ENCODE results near the gene DOK6. TPM values are rescaled to one million over a fixed set of nuclear protein-coding genes. Genes with fewer than 3 reads are reported as not detected.

The DOK6 gene
- total RNA-seq, 1 experiment from 2014 or later, result 4.1 TPM

DNA sequence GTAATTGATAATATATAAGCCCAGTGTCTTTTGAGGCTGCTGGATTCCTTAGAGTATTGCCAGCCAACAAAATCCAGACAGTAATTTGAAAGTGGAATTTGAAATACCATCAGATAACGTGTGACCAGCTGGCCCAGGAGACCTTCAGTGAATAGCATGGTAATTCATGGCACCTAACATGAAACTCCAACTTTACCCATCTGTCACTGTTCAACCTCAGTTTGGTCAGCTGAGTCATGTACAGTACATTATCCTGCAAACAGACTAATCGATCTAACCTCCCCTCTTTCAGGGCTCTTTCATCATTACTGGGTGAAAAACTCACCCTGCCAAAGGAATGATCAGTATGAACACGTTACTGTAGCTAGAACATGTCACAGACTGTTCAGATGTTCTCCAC is 230.6 kb downstream of the DOK6 start:
- DNase-seq (ENCODE audit: low spot score), result no peak
- no peak for ATAC-seq
- 0 out of 2 replicates have a peak, but pooled peaks have one; percentile 35 for TF ChIP-seq GABPB1 (CRISPR knock-in tag; IDR thresholded peaks at IDR 0.05)
- no peak for TF ChIP-seq PRRX2 (CRISPR knock-in tag; IDR thresholded peaks at IDR 0.05)
- TF ChIP-seq, protein P1, sequence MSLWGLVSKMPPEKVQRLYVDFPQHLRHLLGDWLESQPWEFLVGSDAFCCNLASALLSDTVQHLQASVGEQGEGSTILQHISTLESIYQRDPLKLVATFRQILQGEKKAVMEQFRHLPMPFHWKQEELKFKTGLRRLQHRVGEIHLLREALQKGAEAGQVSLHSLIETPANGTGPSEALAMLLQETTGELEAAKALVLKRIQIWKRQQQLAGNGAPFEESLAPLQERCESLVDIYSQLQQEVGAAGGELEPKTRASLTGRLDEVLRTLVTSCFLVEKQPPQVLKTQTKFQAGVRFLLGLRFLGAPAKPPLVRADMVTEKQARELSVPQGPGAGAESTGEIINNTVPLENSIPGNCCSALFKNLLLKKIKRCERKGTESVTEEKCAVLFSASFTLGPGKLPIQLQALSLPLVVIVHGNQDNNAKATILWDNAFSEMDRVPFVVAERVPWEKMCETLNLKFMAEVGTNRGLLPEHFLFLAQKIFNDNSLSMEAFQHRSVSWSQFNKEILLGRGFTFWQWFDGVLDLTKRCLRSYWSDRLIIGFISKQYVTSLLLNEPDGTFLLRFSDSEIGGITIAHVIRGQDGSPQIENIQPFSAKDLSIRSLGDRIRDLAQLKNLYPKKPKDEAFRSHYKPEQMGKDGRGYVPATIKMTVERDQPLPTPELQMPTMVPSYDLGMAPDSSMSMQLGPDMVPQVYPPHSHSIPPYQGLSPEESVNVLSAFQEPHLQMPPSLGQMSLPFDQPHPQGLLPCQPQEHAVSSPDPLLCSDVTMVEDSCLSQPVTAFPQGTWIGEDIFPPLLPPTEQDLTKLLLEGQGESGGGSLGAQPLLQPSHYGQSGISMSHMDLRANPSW (CRISPR knock-in tag; conservative IDR thresholded peaks at IDR 0.05; ENCODE audit: low read depth), result no peak
- H3K27me3 Mint-ChIP-seq (ENCODE audit: low read depth), result no peaks in the 10 kb centered on the region
- ChIA-PET POLR2A (no interaction called here), CTCF (no interaction called here)
- H3K27ac Mint-ChIP-seq, result no peak overlapping the region
- H3K9me3 Mint-ChIP-seq, result 0 out of 2 replicates have a peak, but pooled peaks cover 3% of the 10 kb centered on the region
- H3K4me3 Mint-ChIP-seq, result no peak overlapping the region
- H3K4me1 Mint-ChIP-seq, result peaks cover 8% of the 10 kb centered on the region
- no peaks in the 10 kb centered on the region for H3K36me3 Mint-ChIP-seq

DNA sequence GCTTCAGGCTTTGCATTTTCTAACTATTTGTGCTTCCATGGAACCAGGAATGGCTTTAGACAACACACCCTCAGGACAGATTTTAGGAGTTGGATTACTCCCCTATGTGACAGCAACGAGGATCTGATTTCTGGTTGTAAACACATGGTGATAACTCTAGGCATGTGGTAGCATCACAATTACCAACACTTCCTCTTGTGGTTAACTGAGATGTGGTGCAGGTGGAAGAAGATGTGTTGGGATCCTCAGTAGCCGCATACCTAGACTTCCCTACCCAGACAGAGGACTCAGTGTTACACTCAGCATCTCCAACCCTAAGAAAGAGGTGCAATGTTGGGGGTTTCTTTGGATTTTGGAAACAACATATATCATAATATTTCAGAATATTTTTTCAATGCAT is 234.8 kb downstream of the DOK6 start:
- CTCF ChIA-PET, result no interaction called here
- Mint-ChIP-seq H3K4me3 (no peak overlapping the region), H3K27ac (no peak overlapping the region), H3K27me3 (ENCODE audit: low read depth) (no peaks in the 10 kb centered on the region), H3K9me3 (no peaks in the 10 kb centered on the region), H3K4me1 (peaks cover 14% of the 10 kb centered on the region), H3K36me3 (no peaks in the 10 kb centered on the region)
- DNase-seq (ENCODE audit: low spot score), result no peak
- ATAC-seq, result no peak
- TF ChIP-seq, protein P2, sequence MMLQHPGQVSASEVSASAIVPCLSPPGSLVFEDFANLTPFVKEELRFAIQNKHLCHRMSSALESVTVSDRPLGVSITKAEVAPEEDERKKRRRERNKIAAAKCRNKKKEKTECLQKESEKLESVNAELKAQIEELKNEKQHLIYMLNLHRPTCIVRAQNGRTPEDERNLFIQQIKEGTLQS (CRISPR knock-in tag; conservative IDR thresholded peaks at IDR 0.05), result no peak
- no peak for TF ChIP-seq ZNF423 (CRISPR knock-in tag; IDR thresholded peaks at IDR 0.05)
- POLR2A ChIA-PET, result no interaction called here

DNA sequence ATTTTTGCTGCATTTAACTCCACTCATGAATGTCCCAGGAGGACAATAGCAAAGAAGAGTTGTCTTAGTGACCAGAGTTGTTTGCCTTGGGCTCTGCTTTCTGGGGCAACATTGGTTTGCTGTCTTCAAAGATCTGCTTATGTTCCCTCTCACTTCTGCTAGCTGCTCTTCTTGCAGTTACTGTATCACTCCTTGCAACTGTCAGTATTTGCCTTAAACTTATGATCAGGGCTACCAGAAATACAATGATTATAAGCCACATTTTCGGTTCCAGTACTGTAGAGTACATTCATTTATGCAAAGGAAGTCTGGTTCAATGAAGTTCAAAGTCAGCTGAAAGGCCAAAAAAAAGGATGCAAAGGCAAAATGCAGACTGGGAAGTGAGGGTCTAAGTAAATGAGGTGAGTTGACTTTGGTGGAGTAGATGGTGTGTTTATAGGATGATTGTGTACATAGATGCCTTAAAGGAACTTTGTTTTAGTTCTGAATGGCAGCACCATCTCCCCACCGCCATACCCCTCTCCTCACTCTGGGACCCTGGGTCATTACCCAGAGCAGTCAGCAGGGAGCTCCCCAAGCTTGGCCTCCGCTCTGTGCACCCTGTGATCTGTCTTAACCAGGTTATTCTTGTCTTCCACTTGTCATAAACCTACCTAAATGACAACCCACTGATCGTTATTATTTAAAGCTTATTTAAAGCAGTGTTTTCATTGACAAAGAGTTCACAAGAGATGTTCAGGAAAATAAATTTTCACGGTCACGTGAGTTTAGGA is 236.0 kb downstream of the DOK6 start:
- no peak overlapping the region for H3K27ac Mint-ChIP-seq
- peak; percentile 100 for ATAC-seq
- H3K9me3 Mint-ChIP-seq, result no peaks in the 10 kb centered on the region
- H3K27me3 Mint-ChIP-seq (ENCODE audit: low read depth), result no peaks in the 10 kb centered on the region
- TF ChIP-seq HMGA2 (CRISPR knock-in tag; IDR thresholded peaks at IDR 0.05) (no peak), FOXK1 (CRISPR knock-in tag; IDR thresholded peaks at IDR 0.05) (no peak), GABPB1 (CRISPR knock-in tag; IDR thresholded peaks at IDR 0.05) (no peak), ESRRA (CRISPR knock-in tag; IDR thresholded peaks at IDR 0.05; ENCODE audit: borderline replicate concordance) (no peak), NFE2L1 (CRISPR knock-in tag; IDR thresholded peaks at IDR 0.05) (no peak)
- peaks cover 14% of the 10 kb centered on the region for H3K4me1 Mint-ChIP-seq
- ChIA-PET CTCF (interaction anchor here (0.9 to 1.7 kb wide), 3 partner anchors 121 to 449 kb away, joined by 3 to 6 read pairs (median 4); no protein-coding TSS in a partner anchor), POLR2A (no interaction called here)
- DNase-seq (ENCODE audit: low spot score), result peak; percentile 56
- no peaks in the 10 kb centered on the region for H3K36me3 Mint-ChIP-seq
- no peak overlapping the region for H3K4me3 Mint-ChIP-seq

DNA sequence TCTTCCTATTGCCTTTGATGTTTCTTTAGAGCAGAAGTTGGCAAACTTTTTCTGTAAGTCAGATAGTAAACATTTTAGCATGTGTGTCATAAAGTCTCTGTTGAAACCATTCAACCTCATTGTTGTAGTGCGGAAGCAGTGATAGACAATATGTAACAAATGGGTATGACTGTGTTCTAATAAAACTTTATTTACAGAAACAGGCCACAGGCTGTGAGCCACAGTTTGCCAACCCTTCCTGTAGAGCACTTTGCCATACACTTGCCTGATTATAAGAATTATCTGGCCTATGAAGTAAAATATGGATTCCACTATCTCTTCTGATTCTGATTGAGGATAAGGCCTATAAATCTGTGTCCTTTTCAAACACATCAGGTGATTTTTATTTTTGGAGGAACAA is 237.4 kb downstream of the DOK6 start:
- Mint-ChIP-seq H3K27ac (no peak overlapping the region), H3K36me3 (no peaks in the 10 kb centered on the region), H3K4me1 (peaks cover 14% of the 10 kb centered on the region), H3K4me3 (no peak overlapping the region), H3K27me3 (ENCODE audit: low read depth) (no peaks in the 10 kb centered on the region), H3K9me3 (no peaks in the 10 kb centered on the region)
- POLR2A ChIA-PET, result no interaction called here
- ATAC-seq (no peak), DNase-seq (ENCODE audit: low spot score) (no peak)
- CTCF ChIA-PET, result interaction anchor here (1.7 kb wide), 1 partner anchor 448 kb away, joined by 6 read pairs; no protein-coding TSS in a partner anchor
- TF ChIP-seq IRF2 (CRISPR knock-in tag; IDR thresholded peaks at IDR 0.05; ENCODE audit: borderline replicate concordance, low read depth) (no peak), NFATC4 (CRISPR knock-in tag; IDR thresholded peaks at IDR 0.05) (no peak), GTF2I (CRISPR knock-in tag; conservative IDR thresholded peaks at IDR 0.05) (no peak), JUN (CRISPR knock-in tag; IDR thresholded peaks at IDR 0.05) (no peak), NR2C2 (CRISPR knock-in tag; IDR thresholded peaks at IDR 0.05) (no peak)
- TF ChIP-seq, protein P3, sequence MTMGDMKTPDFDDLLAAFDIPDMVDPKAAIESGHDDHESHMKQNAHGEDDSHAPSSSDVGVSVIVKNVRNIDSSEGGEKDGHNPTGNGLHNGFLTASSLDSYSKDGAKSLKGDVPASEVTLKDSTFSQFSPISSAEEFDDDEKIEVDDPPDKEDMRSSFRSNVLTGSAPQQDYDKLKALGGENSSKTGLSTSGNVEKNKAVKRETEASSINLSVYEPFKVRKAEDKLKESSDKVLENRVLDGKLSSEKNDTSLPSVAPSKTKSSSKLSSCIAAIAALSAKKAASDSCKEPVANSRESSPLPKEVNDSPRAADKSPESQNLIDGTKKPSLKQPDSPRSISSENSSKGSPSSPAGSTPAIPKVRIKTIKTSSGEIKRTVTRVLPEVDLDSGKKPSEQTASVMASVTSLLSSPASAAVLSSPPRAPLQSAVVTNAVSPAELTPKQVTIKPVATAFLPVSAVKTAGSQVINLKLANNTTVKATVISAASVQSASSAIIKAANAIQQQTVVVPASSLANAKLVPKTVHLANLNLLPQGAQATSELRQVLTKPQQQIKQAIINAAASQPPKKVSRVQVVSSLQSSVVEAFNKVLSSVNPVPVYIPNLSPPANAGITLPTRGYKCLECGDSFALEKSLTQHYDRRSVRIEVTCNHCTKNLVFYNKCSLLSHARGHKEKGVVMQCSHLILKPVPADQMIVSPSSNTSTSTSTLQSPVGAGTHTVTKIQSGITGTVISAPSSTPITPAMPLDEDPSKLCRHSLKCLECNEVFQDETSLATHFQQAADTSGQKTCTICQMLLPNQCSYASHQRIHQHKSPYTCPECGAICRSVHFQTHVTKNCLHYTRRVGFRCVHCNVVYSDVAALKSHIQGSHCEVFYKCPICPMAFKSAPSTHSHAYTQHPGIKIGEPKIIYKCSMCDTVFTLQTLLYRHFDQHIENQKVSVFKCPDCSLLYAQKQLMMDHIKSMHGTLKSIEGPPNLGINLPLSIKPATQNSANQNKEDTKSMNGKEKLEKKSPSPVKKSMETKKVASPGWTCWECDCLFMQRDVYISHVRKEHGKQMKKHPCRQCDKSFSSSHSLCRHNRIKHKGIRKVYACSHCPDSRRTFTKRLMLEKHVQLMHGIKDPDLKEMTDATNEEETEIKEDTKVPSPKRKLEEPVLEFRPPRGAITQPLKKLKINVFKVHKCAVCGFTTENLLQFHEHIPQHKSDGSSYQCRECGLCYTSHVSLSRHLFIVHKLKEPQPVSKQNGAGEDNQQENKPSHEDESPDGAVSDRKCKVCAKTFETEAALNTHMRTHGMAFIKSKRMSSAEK (CRISPR knock-in tag; IDR thresholded peaks at IDR 0.05; ENCODE audit: borderline replicate concordance), result no peak
- TF ChIP-seq, protein P4, sequence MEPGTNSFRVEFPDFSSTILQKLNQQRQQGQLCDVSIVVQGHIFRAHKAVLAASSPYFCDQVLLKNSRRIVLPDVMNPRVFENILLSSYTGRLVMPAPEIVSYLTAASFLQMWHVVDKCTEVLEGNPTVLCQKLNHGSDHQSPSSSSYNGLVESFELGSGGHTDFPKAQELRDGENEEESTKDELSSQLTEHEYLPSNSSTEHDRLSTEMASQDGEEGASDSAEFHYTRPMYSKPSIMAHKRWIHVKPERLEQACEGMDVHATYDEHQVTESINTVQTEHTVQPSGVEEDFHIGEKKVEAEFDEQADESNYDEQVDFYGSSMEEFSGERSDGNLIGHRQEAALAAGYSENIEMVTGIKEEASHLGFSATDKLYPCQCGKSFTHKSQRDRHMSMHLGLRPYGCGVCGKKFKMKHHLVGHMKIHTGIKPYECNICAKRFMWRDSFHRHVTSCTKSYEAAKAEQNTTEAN (CRISPR knock-in tag; IDR thresholded peaks at IDR 0.05), result no peak

All from WTC11 (cell line).